NCI-H187 treated with DMSO at 0.1 percent for 48 hours (cell line): Measurements from ENCODE around the gene TTLL12.

ENCODE experiments used
- DNase-seq: peaks from one replicate; lab custom pipeline; 2025; lab: John Stamatoyannopoulos, UW

Gene TTLL12

GRCh38 chr22:43127166-43127908, 59.6 kb downstream of the TTLL12 start:
- no peak for DNase-seq

GRCh38 chr22:43126501-43127165, 60.3 kb downstream of the TTLL12 start:
- DNase-seq = no peak

DNA sequence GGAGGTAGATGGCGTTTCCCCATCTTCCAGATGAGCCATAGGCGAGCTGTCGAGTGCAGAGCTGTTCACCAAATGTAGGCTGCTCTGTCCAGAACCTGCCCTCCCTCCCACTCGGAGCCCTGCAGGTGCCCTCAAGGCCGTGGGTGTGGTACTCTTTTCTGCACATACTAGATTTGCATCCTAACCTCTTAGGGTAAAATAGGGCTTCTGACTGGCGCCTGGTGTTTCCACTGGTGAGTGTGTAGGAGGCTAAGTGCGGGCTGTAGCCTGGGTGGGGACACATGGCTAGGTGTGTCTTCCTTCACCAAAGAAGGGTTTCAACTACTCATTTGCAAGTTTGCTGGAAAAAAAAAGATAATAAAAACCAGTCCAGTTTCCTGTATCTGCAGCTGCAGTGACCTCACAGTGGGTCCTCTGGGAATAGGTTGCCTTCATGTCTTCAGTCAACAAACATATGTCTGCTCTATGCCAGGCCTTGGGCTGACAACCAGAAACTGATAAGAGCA, 67.9 kb downstream of the TTLL12 start:
- no peak for DNase-seq

GRCh38 chr22:43118024-43118849, 68.7 kb downstream of the TTLL12 start:
- DNase-seq = no peak

GRCh38 chr22:43116932-43117331, 70.0 kb downstream of the TTLL12 start:
- DNase-seq = no peak
